Activated CD8-positive, alpha-beta T cell treated with anti-CD3 and anti-CD28 coated beads for 36 hours (primary cell): ENCODE data around the gene USP13. TPM values are rescaled to one million over a fixed set of nuclear protein-coding genes. Genes with fewer than 3 reads are reported as not detected.

Experiments used
- ATAC-seq: fragments of 200-7000 bp; cut with Tn5 transposase; one replicate; pipeline ENCODE4 v1.10.0; 2021; ENCODE audit warnings: mild to moderate bottlenecking, moderate library complexity
- CTCF ChIA-PET: fragments of 350-600 bp; sonication (Branson Sonifier 250); formaldehyde crosslinking; loops from one replicate; lab custom pipeline; 2021; ENCODE audit warnings: antibody characterized with exemption; lab: Charles Lee
- POLR2A ChIA-PET: fragments of 350-600 bp; sonication (Branson Sonifier 250); formaldehyde crosslinking; loops from one replicate; lab custom pipeline; 2021; ENCODE audit warnings: antibody characterized with exemption; lab: Charles Lee
- DNase-seq: peaks from one replicate; pipeline ENCODE4 v3.0.0-alpha.2; 2020
- H3K27ac Mint-ChIP-seq: one replicate; pipeline ENCODE4 v1.8.0; 2021; ENCODE audit warnings: mild to moderate bottlenecking, mixed read lengths
- H3K27me3 Mint-ChIP-seq: one replicate; pipeline ENCODE4 v1.8.0; 2021; ENCODE audit warnings: mixed read lengths
- H3K36me3 Mint-ChIP-seq: one replicate; pipeline ENCODE4 v1.8.0; 2021; ENCODE audit warnings: low read depth, mixed read lengths
- H3K4me1 Mint-ChIP-seq: one replicate; pipeline ENCODE4 v1.8.0; 2021; ENCODE audit warnings: low read depth, mixed read lengths
- H3K4me3 Mint-ChIP-seq: one replicate; pipeline ENCODE4 v1.8.0; 2021; ENCODE audit warnings: mild to moderate bottlenecking, moderate library complexity, mixed read lengths
- H3K9me3 Mint-ChIP-seq: one replicate; pipeline ENCODE4 v1.8.0; 2021; ENCODE audit warnings: mixed read lengths
- intact Hi-C: fragments of 100-400 bp; cut with micrococcal nuclease; formaldehyde crosslinking; loops from one replicate; pipeline ENCODE4 v1.10.0; 2022
- total RNA-seq, 2 experiments: library from RNA; stranded (reverse); gene quantifications; one replicate each; pipeline ENCODE4 v1.2.3, GENCODE V29; 2021
- TF ChIP-seq, protein P1 (sequence below): fragments of 200-600 bp; IDR thresholded peaks from one replicate; pipeline ENCODE4 v1.8.0; 2022; ENCODE audit warnings: antibody characterized with exemption, mild to moderate bottlenecking

Gene USP13
- total RNA-seq, 2 experiments from 2014 or later: 9.6 to 11.7 TPM

DNA sequence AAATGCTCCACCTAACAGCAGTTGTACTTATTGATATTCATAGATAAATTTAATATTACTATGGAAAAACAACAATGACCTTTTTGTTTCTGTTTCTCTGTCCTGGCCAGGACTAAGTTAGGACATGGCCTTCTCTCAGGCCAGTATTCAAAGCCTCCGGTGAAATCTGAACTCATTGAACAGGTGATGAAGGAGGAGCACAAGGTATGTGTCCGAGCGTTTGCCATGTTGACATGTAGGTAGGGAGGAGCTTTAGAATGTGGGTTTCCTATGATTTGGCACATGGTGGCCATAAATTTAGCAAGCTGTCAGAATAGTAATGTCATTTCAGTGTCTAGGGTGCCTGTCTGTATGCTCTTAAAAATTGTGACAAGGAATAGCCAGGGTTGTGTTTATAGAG, 77.7 kb downstream of the USP13 start:
- H3K4me1 Mint-ChIP-seq: peaks cover 14% of the 10 kb centered on the region
- ATAC-seq: no peak
- H3K36me3 Mint-ChIP-seq: peaks cover 11% of the 10 kb centered on the region
- CTCF ChIA-PET: no interaction called here
- no peaks in the 10 kb centered on the region for H3K27me3 Mint-ChIP-seq
- no peak for DNase-seq
- no peaks in the 10 kb centered on the region for H3K9me3 Mint-ChIP-seq
- TF ChIP-seq, protein P1, sequence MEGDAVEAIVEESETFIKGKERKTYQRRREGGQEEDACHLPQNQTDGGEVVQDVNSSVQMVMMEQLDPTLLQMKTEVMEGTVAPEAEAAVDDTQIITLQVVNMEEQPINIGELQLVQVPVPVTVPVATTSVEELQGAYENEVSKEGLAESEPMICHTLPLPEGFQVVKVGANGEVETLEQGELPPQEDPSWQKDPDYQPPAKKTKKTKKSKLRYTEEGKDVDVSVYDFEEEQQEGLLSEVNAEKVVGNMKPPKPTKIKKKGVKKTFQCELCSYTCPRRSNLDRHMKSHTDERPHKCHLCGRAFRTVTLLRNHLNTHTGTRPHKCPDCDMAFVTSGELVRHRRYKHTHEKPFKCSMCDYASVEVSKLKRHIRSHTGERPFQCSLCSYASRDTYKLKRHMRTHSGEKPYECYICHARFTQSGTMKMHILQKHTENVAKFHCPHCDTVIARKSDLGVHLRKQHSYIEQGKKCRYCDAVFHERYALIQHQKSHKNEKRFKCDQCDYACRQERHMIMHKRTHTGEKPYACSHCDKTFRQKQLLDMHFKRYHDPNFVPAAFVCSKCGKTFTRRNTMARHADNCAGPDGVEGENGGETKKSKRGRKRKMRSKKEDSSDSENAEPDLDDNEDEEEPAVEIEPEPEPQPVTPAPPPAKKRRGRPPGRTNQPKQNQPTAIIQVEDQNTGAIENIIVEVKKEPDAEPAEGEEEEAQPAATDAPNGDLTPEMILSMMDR: no peak
- H3K4me3 Mint-ChIP-seq: no peak overlapping the region
- POLR2A ChIA-PET: no interaction called here
- intact Hi-C loops: no loop called here
- H3K27ac Mint-ChIP-seq: no peak overlapping the region

- no peak overlapping the region for H3K27ac Mint-ChIP-seq
These were observed 78.7 kb downstream of the USP13 start for GRCh38 chr3:179731544-179731943.

GRCh38 chr3:179732661-179733348, 80.0 kb downstream of the USP13 start:
- Mint-ChIP-seq H3K27me3 (no peaks in the 10 kb centered on the region), H3K27ac (no peak overlapping the region), H3K4me3 (no peak overlapping the region), H3K9me3 (no peaks in the 10 kb centered on the region), H3K4me1 (peaks cover 14% of the 10 kb centered on the region), H3K36me3 (peaks cover 10% of the 10 kb centered on the region)
- TF ChIP-seq, protein P1: no peak
- CTCF ChIA-PET: no interaction called here
- intact Hi-C loops: no loop called here
- POLR2A ChIA-PET: no interaction called here
- ATAC-seq: no peak
- DNase-seq: no peak

More at GRCh38 chr3:179731544-179731943, 78.7 kb downstream of the USP13 start:
- CTCF ChIA-PET: no interaction called here
- no peaks in the 10 kb centered on the region for H3K9me3 Mint-ChIP-seq
- POLR2A ChIA-PET: no interaction called here
- ATAC-seq (no peak), DNase-seq (no peak)
- TF ChIP-seq, protein P1: no peak
- no peaks in the 10 kb centered on the region for H3K27me3 Mint-ChIP-seq
- H3K36me3 Mint-ChIP-seq: peaks cover 8% of the 10 kb centered on the region
- peaks cover 14% of the 10 kb centered on the region for H3K4me1 Mint-ChIP-seq
- H3K4me3 Mint-ChIP-seq: no peak overlapping the region
- intact Hi-C loops: no loop called here

DNA sequence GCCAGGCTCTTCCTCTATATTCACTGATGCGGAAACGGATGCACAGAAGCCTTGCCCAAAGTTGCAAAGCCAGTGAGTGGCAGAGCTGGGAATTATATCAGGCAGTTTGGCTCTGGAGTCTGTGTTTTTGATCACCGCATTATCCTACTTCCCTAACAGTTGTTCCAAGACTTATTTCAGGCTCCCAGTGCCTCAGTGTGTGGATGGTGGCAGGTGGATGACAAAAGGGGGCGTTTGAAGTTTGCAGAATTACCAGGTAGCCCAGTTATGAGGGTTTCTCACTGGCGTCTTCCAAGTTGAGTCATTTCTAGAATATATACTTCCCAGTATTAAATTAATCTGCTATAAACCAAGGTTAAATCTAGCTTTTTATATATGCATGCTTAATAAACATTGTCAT, 81.0 kb downstream of the USP13 start:
- POLR2A ChIA-PET: no interaction called here
- H3K36me3 Mint-ChIP-seq: peaks cover 12% of the 10 kb centered on the region
- CTCF ChIA-PET: no interaction called here
- TF ChIP-seq, protein P1: no peak
- intact Hi-C loops: no loop called here
- H3K27ac Mint-ChIP-seq: no peak overlapping the region
- no peak overlapping the region for H3K4me3 Mint-ChIP-seq
- ATAC-seq (no peak), DNase-seq (no peak)
- no peaks in the 10 kb centered on the region for H3K9me3 Mint-ChIP-seq
- peaks cover 14% of the 10 kb centered on the region for H3K4me1 Mint-ChIP-seq
- H3K27me3 Mint-ChIP-seq: no peaks in the 10 kb centered on the region

DNA sequence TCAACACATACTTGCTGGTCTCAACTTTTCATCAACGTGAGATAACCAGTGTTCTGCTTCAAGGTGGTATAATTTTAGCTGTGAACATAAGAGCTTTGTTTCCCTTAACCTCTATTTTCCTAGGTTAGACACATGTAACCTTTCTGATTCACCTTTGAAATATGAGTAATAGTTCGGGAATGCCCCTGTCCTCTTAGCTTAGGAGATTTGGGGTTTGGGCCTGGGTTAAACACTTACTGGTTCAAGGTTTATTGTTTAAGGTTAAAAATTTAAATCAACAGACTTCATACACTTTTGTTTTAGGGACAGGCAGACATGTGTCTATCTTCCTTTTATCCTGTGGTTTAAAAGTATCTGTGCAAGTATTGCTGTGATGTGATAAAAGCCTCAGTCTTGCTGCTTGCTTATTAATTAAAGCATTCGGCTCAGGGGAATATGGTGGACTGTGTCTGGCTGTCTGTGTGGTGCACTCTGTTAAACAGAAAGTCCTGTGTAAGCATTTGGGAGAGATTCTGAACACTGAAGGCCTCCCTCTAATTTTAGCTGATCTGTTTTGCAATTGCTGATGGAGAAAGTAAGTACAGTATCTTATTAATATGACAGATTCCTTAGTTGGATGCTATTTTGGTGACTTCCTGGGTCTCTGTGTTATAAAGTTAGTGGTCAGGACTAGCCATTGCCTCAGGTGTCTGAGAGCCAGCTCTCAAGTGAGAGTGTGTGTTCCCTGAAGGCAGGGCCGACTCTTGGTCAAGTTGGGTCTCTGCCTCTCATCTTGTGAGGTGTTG, 81.8 kb downstream of the USP13 start:
- ATAC-seq (peak; percentile 51), DNase-seq (no peak)
- ChIA-PET POLR2A (no interaction called here), CTCF (no interaction called here)
- TF ChIP-seq, protein P1: no peak
- intact Hi-C loops: no loop called here
- Mint-ChIP-seq H3K36me3 (peaks cover 8% of the 10 kb centered on the region), H3K4me3 (no peak overlapping the region), H3K9me3 (no peaks in the 10 kb centered on the region), H3K27me3 (no peaks in the 10 kb centered on the region), H3K27ac (no peak overlapping the region), H3K4me1 (peaks cover 14% of the 10 kb centered on the region)
